Smooth muscle cell (in vitro differentiated cells): ENCODE results near the gene NR5A1. TPM values are rescaled to one million over a fixed set of nuclear protein-coding genes. Genes with fewer than 3 reads are reported as not detected.

Source experiments
- DNase-seq: peaks from one replicate; lab custom pipeline; 2025; ENCODE audit not compliant: unreplicated experiment; lab: John Stamatoyannopoulos, UW
- H2AFZ ChIP-seq: fragments of 200-600 bp; sonication (generic); 2 replicates; pipeline ENCODE4 v1.6.0; 2016; ENCODE audit warnings: antibody characterized with exemption, low read depth, mild to moderate bottlenecking
- H3F3A ChIP-seq: fragments of 200-600 bp; sonication (generic); 2 replicates; pipeline ENCODE4 v1.6.0; 2017; ENCODE audit warnings: antibody characterized with exemption, low read depth
- H3K27ac ChIP-seq: fragments of 200-600 bp; sonication (generic); 2 replicates; pipeline ENCODE4 v1.5.1; 2016; ENCODE audit warnings: low read depth, mild to moderate bottlenecking
- H3K27me3 ChIP-seq: fragments of 200-600 bp; sonication (generic); 2 replicates; pipeline ENCODE4 v1.6.1; 2016; ENCODE audit warnings: low read depth, mild to moderate bottlenecking
- H3K36me3 ChIP-seq: fragments of 200-600 bp; sonication (generic); 2 replicates; pipeline ENCODE4 v1.5.1; 2016; ENCODE audit warnings: low read depth
- H3K4me1 ChIP-seq: fragments of 200-600 bp; sonication (generic); 2 replicates; pipeline ENCODE4 v1.5.1; 2016; ENCODE audit warnings: low read depth
- H3K4me2 ChIP-seq: fragments of 200-600 bp; sonication (generic); 2 replicates; pipeline ENCODE4 v1.6.0; 2016; ENCODE audit warnings: mild to moderate bottlenecking
- H3K4me3 ChIP-seq: fragments of 200-600 bp; sonication (generic); 2 replicates; pipeline ENCODE4 v1.5.1; 2016; ENCODE audit warnings: mild to moderate bottlenecking
- H3K79me2 ChIP-seq: fragments of 200-600 bp; sonication (generic); 2 replicates; pipeline ENCODE4 v1.6.0; 2016; ENCODE audit warnings: low read depth, mild to moderate bottlenecking
- H3K9ac ChIP-seq: fragments of 200-600 bp; sonication (generic); 2 replicates; pipeline ENCODE4 v1.6.0; 2016; ENCODE audit warnings: low read depth
- H3K9me3 ChIP-seq: fragments of 200-600 bp; sonication (generic); replicated peaks from 2 replicates; pipeline ENCODE4 v1.5.1; 2016; ENCODE audit warnings: low read depth
- H4K20me1 ChIP-seq: fragments of 200-600 bp; sonication (generic); 2 replicates; pipeline ENCODE4 v1.6.0; 2016; ENCODE audit warnings: low read depth
- WGBS: methylation state at CpG from one replicate; pipeline ENCODE4 v1.1.7; 2016; ENCODE audit warnings: low lambda C conversion rate; 5-methylcytosine and 5-hydroxymethylcytosine counted together
- polyA plus RNA-seq: library from polyadenylated mRNA; unstranded; fragments of >200 nt; fragmentation: Nextera tagmentation; extraction: Ambion mirVana; gene quantifications from 2 replicates; pipeline ENCODE4 v1.2.1, GENCODE V29; 2016
- total RNA-seq: library from RNA; depleted of rRNA; stranded (reverse); fragments of >200 nt; gene quantifications from 2 replicates; pipeline ENCODE4 v1.2.3, GENCODE V29; 2014
- TF ChIP-seq, protein P1 (sequence below): fragments of 200-600 bp; sonication (generic); IDR thresholded peaks from 2 replicates; pipeline ENCODE4 v1.5.1; 2017; ENCODE audit warnings: borderline replicate concordance, mild to moderate bottlenecking, antibody characterized with exemption; ENCODE audit not compliant: insufficient read depth, poor library complexity, severe bottlenecking

The NR5A1 gene
- total and polyA plus RNA-seq, 2 experiments from 2014 or later = not detected

DNA sequence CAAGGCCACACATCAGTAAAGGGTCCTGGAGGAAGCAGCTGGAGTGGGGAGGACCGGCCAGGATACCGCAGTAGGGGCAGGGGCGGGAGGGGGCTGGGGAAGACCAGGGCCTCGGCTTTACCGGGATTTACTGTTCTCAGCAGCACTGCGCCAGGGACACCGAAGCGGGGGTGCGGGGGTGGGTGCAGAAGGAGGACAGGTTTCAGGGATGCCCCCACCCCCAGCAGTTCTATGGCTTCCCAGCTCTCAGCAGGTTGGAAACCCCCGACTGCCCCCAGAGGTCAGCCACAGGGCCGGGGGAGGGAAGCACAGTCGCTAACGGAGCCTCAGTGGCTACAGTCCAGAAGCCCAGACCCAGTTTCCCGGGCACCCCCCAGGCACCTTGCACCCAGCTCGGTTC lies 21.3 kb downstream of the NR5A1 start:
- Histone ChIP-seq H3K27ac (no peak overlapping the region), H4K20me1 (no peaks in the 10 kb centered on the region), H3K4me1 (peaks cover 31% of the 10 kb centered on the region), H3K4me2 (no peak overlapping the region), H3K9ac (no peak overlapping the region), H3K9me3 (no peaks in the 10 kb centered on the region), H2AFZ (no peak overlapping the region), H3K36me3 (no peaks in the 10 kb centered on the region), H3F3A (no peaks in the 10 kb centered on the region), H3K79me2 (no peaks in the 10 kb centered on the region), H3K27me3 (peaks cover 28% of the 10 kb centered on the region), H3K4me3 (no peak overlapping the region)
- no peak for DNase-seq
- TF ChIP-seq, protein P1, sequence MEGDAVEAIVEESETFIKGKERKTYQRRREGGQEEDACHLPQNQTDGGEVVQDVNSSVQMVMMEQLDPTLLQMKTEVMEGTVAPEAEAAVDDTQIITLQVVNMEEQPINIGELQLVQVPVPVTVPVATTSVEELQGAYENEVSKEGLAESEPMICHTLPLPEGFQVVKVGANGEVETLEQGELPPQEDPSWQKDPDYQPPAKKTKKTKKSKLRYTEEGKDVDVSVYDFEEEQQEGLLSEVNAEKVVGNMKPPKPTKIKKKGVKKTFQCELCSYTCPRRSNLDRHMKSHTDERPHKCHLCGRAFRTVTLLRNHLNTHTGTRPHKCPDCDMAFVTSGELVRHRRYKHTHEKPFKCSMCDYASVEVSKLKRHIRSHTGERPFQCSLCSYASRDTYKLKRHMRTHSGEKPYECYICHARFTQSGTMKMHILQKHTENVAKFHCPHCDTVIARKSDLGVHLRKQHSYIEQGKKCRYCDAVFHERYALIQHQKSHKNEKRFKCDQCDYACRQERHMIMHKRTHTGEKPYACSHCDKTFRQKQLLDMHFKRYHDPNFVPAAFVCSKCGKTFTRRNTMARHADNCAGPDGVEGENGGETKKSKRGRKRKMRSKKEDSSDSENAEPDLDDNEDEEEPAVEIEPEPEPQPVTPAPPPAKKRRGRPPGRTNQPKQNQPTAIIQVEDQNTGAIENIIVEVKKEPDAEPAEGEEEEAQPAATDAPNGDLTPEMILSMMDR = no peak
- WGBS = 79% methylated on average over 13 of the region's 15 CpGs

DNA sequence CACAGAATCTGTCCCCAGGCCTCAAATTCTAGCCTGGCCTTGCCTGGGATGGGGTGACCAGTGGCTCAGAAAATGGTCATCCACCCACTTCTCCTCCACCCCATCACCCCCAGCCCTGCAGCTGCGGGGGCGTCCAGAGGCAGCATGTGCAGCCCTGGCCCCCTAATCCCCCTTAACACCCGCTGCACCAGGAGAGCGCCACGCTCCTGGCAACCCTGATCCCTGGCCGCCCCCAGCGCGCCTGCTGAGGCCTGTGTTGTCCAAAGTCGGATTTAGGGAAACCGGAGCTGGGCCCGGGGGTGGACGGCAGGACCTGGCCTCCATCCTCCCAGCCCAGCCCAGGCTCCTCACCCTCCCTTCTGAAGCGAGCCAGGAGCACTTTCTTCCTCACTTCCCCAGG lies 22.0 kb downstream of the NR5A1 start:
- Histone ChIP-seq H3K9ac (no peak overlapping the region), H3K27me3 (peaks cover 28% of the 10 kb centered on the region), H3K36me3 (no peaks in the 10 kb centered on the region), H2AFZ (no peak overlapping the region), H3K79me2 (no peaks in the 10 kb centered on the region), H3K4me3 (no peak overlapping the region), H3K9me3 (no peaks in the 10 kb centered on the region), H3K4me2 (no peak overlapping the region), H3K27ac (no peak overlapping the region), H3F3A (no peaks in the 10 kb centered on the region), H4K20me1 (no peaks in the 10 kb centered on the region), H3K4me1 (peaks cover 31% of the 10 kb centered on the region)
- DNase-seq = no peak
- TF ChIP-seq, protein P1 = no peak
- WGBS = 78% methylated on average over 12 of the region's 13 CpGs

DNA sequence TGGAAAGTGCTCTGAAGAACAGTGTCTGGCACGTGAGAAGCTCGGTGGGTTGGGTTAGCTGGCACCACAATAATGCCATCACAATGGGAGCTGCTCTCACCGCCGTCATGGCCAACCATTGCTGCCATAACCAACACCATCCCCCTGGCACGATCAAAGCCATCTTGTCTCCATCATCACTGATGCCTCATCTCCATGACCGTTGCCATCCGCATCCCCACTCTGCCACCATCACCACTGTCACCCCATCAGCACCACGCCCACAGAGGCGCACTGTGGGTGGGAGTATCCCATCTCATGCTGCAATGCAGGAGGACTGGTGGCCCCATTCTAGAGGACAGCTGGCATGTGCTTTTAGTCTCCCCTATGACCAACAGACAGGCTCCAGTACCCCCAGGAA lies 23.7 kb downstream of the NR5A1 start:
- no peak overlapping the region for H2AFZ ChIP-seq
- TF ChIP-seq, protein P1 = no peak
- H3K27ac ChIP-seq = no peak overlapping the region
- no peak for DNase-seq
- 95% methylated on average over 9 of the region's 9 CpGs for WGBS
- H3K4me1 ChIP-seq = peaks cover 26% of the 10 kb centered on the region
- H3K79me2 ChIP-seq = no peaks in the 10 kb centered on the region
- peaks cover 24% of the 10 kb centered on the region for H3K27me3 ChIP-seq
- no peaks in the 10 kb centered on the region for H3F3A ChIP-seq
- no peak overlapping the region for H3K9ac ChIP-seq
- no peaks in the 10 kb centered on the region for H4K20me1 ChIP-seq
- no peaks in the 10 kb centered on the region for H3K36me3 ChIP-seq
- H3K4me2 ChIP-seq = no peak overlapping the region
- H3K9me3 ChIP-seq = no peaks in the 10 kb centered on the region
- no peak overlapping the region for H3K4me3 ChIP-seq

DNA sequence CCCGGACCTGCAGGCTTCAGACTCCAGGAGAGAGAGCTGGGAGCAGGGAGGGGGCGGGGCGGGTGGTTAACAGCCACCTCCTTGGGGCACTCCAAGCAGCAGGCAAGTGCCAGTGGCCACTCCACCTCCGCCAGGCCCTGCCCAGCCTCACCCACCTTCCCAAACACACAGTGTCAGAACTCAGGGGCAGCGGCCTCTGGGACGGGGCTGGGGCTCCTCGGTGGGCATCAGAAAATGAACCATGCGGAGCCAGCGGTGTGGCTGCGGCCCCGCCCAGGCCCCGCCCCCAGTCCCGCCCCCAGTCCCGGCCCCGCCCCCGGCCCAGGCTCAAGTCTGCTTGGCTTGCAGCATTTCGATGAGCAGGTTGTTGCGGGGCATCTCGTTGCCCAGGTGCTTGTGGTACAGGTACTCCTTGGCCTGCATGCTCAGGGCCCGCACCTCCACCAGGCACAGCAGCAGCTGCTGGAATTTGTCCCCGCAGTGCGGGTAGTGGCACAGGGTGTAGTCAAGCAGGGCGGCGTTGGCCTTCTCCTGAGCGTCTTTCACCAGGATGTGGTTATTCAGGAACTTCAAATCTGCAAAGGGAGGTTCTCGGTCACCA lies 24.7 kb downstream of the NR5A1 start:
- DNase-seq = no peak
- no peak overlapping the region for H3K9ac ChIP-seq
- H3K79me2 ChIP-seq = no peaks in the 10 kb centered on the region
- H3F3A ChIP-seq = no peaks in the 10 kb centered on the region
- H4K20me1 ChIP-seq = no peaks in the 10 kb centered on the region
- WGBS = 41% methylated on average over 23 of the region's 26 CpGs
- no peaks in the 10 kb centered on the region for H3K36me3 ChIP-seq
- H3K9me3 ChIP-seq = no peaks in the 10 kb centered on the region
- H3K4me3 ChIP-seq = no peak overlapping the region
- H2AFZ ChIP-seq = no peak overlapping the region
- TF ChIP-seq, protein P1 = no peak
- no peak overlapping the region for H3K27ac ChIP-seq
- peaks cover 26% of the 10 kb centered on the region for H3K4me1 ChIP-seq
- H3K4me2 ChIP-seq = no peak overlapping the region
- peaks cover 21% of the 10 kb centered on the region for H3K27me3 ChIP-seq
